Activated T-helper 9 cell treated with anti-CD3 and anti-CD28 coated beads, Interleukin-2, amount 50 U/mL, for 16 hours (primary cell): ENCODE measurements around the gene MAN1C1.

Source experiments
- DNase-seq: peaks from one replicate; pipeline ENCODE4 v3.0.0-alpha.2; 2020; ENCODE audit warnings: low read depth

MAN1C1 gene

GRCh38 chr1:25742316-25742715 is 125.7 kb downstream of the MAN1C1 start:
- no peak for DNase-seq

- no peak for DNase-seq
Measured at GRCh38 chr1:25743164-25744139, 126.9 kb downstream of the MAN1C1 start.

GRCh38 chr1:25744140-25744581 is 127.6 kb downstream of the MAN1C1 start:
- no peak for DNase-seq

DNA sequence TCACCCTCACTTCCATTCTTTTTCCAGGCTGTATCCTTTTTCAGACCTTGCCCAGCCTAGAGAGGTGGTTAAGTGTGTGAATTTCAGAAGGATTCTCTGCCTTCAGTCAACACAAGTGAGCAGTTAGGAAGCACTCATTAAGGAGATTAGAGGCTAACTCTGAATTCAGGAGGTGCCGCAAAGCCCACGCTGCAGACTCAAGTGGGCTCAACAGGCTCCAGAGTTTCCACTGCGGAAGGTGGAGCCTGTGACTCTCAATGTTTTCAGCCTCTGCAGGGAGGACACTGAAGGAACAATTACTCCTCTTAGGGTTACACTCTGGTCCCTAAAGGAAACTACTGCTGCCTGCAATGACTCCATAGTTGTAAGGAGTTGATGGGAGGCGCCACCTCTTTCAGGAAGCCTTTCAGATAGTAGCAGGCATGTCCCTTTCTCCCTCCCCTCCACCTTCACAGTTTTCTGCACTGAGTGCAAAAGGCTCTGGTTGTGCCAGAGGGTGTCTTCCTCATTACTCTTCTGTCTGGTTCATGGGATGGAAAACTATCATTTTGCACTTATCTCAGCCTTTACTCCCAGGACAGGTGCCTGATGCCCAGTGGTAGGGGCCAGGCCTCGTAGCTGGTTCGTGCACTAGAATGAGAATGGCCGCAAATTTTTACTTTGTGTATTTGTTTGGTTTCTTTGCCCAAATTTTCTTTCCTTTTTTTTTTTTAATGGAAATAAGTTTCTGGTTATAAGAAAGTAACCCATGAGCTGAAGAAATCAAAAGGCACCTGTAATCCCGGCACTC is 128.2 kb downstream of the MAN1C1 start:
- DNase-seq = no peak

- no peak for DNase-seq
Measured at GRCh38 chr1:25746299-25747045, 129.9 kb downstream of the MAN1C1 start.

GRCh38 chr1:25747046-25747719 is 130.6 kb downstream of the MAN1C1 start:
- no peak for DNase-seq

DNA sequence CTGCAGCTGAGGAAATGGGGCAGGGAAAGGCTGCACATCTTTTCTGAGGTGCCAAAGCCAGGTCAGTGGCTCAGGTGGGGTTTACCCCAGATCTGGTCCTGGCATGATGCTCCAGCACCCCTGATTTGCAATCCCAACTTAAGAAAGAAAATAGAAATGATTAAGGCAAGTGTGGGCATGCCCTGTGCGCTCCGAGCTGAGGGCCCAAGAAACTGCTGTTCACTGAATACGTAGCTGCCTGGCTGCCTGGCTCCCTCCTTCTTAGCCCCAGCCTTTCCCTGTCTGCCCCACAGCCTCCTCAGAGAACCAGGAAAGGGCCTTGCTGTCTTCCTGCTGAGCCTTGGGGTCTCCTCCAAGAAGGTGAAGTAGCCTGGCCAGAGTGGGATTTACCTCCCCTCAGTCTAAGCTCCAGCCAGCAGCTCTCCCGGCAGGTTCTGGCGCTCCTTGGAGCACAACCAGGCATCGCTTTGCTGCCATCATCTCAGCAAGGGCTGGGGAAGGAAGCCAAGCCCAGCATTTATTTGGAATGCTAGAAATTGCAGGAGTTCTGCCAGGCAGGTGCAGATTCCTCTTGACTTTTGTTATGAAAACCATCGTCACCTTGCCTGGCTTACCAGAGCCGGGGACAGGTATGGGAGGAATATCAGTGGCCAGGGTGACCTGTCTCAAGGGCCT is 132.1 kb downstream of the MAN1C1 start:
- DNase-seq = no peak

GRCh38 chr1:25750923-25751605 is 134.5 kb downstream of the MAN1C1 start:
- no peak for DNase-seq

DNA sequence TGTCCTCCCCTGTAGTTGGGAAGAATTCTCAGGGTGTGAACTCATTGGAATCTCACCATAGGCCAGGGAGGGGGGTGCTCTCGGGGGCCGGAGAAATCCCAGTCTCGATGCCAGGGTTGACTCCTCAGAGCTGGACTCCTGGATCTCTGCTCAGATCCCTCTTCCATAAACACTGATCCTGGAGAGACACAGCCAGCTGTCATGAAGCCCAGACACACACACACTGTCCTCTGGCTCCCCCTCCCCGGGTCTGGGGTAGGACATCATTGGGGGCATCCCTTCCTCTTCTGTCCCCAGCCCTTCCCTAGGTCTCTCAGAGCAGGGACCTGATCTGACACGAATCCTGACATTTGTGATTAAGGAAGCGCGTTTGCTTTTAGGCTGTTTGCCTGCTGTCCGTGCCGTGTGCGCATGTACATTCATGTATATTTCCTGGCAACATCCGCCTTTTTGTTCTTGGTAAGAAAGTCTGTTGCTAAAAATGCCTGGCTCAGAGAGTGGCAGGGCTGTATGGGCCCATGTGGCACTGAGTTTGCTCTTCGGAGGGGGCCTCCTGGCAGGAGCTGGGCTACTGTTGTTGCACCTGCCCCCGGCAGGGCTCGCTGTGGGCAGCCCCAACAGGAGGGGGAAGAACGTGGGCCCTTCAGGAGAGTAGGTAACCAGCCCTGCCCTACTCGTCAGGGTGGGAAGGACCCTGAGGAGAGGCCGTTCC is 138.0 kb downstream of the MAN1C1 start:
- no peak for DNase-seq

- no peak for DNase-seq
Measured at GRCh38 chr1:25755475-25756125, 139.0 kb downstream of the MAN1C1 start.

DNA sequence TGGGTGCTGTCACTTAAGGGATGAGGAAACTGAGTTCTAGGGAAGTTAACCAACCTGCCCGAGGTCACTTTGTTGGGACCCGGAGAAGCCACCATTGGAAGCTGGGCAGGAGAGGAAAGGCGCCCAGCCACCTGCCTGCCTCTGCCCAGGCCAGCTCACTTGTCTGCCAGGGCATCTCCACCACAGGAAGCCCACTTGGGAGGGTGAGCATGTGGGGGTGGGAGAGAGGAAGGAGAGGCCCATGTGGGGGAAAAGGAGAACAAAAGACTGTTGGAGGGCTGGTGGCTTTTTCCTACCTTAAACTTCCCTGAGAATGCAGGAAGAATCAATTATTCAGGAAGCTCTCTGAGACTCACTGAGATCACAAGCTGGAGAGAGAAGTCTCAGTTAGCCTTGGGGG is 139.6 kb downstream of the MAN1C1 start:
- no peak for DNase-seq

- no peak for DNase-seq
Measured at GRCh38 chr1:25757151-25757845, 140.7 kb downstream of the MAN1C1 start.

DNA sequence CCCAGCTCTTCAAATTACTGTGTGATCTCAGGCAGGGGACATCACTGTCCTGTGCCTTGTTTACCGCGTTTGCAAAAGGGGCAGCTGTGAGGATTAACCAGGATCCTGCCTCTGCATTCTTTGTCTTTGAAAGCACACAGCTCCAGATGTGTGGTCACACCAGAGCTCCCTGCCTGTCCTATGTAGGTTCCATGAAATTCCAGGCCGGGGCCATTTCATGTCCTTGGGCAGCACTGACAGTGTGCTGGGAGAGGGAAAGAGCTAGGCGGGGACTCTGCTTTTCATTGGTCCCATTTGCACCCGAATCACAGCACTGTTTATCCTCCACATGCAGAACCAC is 141.2 kb downstream of the MAN1C1 start:
- DNase-seq = no peak

- DNase-seq = no peak
Measured at GRCh38 chr1:25758466-25759070, 142.0 kb downstream of the MAN1C1 start.

DNA sequence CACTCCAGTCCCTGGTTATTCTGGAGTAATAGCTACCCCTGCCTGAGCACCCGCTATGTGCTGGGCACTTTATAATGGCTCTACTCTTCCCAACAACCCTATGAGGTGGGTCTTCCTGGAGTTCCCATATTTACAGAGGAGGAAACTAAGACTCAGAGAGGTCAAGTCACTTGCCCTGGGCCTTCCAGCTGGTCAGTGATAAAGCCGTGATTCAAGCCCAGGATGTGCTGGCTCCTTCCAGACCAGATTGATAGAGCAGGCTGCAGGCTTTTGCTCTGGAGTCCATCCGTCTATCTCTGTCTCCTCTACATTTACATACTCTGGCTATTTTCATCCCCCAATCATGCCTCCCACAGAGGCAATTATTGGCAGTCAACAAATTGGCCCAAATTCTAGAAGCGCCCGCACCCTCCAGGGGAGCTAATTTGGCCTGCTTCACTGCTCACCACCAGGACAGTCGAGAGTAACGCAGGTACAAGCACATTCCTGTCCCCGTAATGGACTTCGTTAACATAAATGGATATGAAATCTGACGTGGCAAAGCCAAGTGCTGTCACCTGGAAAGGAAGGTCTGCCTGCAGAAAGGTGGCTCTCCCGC is 143.6 kb downstream of the MAN1C1 start:
- DNase-seq = no peak

- no peak for DNase-seq
Measured at GRCh38 chr1:25760871-25761270, 144.3 kb downstream of the MAN1C1 start.

GRCh38 chr1:25763493-25763892 is 146.9 kb downstream of the MAN1C1 start:
- no peak for DNase-seq
